NOMO-1 treated with DMSO at 0.1 percent for 48 hours (cell line): Measurements from ENCODE around the gene KRTAP3-2.

Experiments
- DNase-seq: peaks from one replicate; lab custom pipeline; 2025; ENCODE audit not compliant: unreplicated experiment; lab: John Stamatoyannopoulos, UW

KRTAP3-2 gene

DNA sequence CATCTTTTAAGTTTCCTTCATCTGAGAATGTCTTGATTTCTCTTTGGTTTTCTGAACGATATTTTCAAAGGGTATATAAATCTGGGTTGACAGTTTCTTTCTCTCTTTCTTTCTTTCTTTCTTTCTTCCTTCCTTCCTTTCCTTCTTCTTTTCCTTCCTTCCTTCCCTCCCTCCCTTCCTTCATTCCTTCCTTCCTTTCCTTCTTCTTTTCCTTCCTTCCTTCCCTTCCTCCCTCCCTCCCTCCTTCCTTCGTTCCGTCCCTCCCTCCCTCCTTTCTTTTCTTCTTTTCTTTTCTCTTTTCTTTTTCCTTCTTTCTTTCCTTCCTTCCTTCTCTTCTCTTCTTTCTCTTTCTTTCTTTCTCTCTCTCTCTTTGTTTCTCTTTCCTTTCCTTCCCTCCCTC, 25.3 kb downstream of the KRTAP3-2 start:
- no peak for DNase-seq

DNA sequence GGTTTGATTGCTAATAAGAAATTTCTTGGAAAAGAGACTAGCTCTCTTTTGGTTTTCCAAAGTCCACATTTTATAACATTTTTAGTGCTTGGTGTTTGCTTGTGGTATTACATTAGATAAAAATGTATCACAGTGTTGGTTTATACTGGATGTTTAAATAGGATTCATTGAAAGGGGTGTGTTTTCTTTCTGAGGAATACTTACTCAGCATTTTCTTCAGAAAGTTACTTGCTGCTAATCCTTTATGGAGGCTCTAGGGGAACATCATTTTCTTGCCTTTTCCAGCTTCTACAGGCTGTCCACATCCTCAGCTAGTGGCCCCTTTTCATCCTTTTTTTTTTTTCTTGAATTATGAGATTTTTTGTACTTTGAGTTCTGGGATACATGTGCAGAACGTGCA, 32.1 kb downstream of the KRTAP3-2 start:
- no peak for DNase-seq

DNA sequence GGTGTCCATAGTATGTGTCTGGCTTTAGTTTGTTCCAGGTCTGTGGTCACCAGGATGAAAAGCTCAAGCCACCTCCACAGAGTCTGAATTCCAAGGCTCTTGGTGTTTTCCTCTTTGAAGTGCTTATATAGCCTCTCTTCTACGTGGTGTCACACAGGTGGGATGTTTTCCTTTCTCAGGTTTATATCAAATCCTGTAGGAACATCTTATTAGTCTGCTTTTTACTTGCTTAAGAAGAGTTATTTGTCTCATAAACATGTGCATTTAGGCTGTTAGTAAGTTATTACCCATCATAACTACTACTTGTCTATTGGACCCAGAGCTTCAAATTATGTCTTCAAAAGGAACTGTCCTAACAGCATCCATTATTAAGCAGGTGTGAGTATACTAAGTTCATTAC, 32.9 kb downstream of the KRTAP3-2 start, which contains the start of gene KRT39:
KRT39 (minus strand) TSS at position 101 of the 400 bp plus-strand sequence; CDS start at position 9, 92 bp downstream.
- DNase-seq, result no peak

DNA sequence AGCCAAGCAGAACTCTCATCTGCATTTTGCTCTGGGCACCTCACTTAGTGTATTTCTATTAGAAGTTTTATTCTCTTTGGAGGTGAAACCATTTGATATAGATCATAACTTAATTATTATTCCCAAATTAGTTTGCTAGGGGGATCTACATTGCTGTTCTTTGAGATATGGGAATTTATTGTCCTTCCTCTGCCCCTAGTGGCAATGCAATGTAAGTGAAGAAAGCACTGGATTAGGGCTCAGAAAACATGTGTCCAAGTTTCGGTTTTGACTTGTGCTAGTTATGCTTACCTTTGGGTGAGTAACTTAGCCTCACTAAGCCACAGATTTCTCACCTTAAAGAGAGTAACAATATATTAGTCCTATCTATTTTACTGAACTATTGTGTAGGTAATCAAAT, 35.9 kb downstream of the KRTAP3-2 start:
- peak; percentile 11 for DNase-seq

DNA sequence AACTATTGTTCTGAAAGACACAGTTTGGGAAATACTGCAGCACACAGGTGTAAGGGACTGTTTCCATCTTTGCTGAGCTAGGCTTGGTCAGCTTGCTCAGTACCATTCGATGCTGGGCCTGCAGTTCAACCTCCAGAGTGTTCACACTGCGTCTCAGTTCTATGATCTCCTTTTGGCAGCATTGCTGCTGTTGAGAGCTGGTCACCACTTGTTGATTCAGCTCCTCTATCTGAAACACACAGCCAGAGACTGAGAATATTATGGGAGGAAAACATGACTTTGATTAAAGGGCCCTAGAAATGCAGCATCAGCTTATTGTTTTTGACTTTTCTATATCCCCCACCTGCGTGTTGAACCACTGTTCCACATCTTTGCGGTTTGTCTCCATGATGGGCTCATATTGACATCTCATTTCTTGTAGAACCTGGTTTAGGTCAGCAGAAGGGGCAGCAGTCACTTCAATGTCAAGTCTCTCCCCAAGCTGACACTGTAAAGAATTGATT, 37.6 kb downstream of the KRTAP3-2 start:
- DNase-seq, result peak; percentile 32

DNA sequence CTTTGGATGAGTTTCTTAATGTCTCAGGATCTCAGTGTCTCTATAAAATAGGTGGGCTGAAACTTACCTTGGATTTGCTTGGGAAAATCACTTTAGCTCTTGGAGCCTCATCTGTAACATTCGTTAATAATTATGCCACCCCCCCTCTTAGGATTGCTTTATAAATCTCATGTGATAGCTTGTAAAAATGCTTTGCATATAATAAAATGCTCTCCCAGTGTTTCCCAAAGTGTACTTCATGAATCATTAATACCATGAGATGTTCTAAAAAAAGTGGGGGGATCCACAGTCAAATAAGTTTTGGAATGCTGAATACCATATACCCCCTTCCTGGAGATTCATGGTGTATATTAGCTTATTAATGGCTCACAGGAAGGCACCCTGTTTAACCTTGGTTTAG, 38.1 kb downstream of the KRTAP3-2 start:
- DNase-seq, result no peak

DNA sequence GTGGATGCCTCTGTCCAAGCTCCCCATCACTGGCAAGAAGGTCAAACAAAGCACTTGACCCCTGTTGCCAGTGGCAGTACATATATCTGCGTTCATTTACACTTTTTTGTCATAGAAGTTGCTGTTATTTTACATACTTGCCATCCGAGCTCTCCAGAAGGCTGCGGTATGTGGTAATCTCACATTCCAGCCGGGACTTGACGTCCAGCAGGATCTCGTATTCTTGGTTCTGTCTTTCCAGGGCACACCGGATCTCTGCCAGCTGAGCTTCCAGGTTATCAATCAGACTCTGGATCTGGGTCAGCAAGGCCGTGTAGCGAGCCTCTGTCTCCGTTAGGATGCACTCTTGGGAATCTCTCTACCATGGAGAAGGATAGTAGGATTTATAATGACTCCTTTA, 39.6 kb downstream of the KRTAP3-2 start:
- no peak for DNase-seq

DNA sequence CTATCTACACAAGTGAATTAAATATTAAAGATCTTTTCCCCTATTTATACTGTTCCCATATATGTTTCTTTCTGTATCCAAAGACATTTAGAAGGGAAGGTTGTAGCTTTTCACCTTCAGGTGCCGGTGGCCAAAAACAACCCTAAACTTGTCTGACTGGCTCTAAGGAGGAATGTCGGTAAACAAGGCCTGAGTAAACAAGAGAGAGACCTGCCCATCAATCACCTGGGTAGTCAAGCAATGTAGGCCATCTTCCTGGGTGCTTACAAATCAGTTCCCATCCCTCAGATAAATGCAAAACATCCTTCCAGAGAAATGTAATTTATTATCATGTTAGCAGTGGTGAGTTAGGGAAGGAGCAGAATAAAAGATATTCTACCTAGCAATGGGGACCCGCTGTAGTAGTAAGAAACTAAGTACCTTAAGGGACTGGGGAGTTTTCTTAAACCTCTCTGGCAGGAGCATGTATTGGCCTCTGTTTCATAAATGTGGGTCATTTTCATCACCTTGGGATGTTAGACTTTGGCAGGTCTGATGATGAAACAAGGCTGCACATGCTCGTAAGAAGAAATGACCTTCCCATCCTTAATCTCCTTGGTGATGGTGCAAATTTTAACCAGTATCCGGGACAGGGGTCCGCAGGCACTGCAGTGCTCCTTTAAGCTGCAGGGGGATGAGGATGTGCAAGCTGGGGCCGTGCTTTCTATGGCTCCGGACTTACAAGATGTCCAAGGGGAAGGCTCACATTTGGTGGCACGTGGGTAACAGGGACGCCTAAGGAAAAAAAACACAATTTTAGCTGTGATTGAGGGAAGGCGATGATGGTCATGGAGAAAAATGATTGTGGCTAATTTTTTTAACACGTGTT, 41.4 kb downstream of the KRTAP3-2 start:
- no peak for DNase-seq

DNA sequence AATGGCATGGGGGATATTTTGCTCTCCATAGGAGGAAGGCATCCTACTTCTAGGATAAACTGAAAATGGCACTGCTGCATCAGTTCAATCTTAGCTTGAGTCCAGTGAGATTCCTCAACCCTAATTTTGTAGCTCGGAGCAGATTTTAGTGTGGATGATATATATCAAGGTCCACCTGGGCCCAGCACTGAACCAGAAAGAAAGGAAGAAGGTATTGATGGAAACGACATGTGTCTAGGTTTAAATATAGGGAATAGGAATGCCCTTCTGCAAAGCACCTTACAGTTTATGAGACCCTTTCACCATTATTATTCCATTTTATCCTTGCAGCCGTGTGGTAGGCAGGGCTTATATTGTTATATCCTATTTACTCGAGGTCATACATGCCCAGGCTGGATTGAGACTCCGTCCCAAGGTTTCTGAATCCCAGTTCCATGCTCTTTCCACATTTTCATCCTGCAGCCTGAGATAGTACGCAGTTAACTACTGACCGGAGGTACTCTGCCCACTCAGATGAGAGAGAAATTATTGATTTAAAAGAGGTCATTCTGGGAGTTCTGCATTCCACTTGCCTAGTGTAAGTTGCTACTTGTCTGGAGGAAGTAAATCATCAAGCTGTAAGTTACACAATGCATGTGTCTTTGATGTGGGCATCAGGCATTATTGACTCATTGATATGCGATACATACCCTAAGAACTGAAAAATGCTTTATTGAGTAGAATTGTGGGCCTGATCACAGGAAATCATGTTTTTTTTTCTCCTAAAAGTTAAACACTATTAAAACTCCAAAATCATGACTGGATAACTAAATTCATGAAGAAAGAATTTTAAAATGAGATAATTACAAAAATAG, 43.1 kb downstream of the KRTAP3-2 start:
- DNase-seq, result peak; percentile 82

DNA sequence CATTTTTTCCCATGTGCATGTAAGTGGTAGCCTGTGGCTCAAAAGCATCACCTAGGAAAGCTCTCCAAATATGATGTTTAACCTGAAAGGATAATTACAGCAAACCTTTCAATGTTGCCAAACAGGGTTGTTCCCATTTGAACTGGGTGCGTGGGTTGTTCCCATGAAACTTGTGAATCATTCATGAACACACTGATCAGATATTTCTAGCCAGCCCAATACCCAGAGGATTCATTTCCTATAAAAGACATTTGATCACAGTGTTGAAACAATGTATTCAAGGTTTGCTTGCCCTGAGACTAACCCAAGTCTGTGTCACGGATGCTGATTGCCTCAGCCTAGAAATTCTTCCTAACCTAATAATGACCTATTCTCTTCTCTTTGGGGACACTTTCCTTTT, 45.8 kb downstream of the KRTAP3-2 start:
- DNase-seq, result no peak

DNA sequence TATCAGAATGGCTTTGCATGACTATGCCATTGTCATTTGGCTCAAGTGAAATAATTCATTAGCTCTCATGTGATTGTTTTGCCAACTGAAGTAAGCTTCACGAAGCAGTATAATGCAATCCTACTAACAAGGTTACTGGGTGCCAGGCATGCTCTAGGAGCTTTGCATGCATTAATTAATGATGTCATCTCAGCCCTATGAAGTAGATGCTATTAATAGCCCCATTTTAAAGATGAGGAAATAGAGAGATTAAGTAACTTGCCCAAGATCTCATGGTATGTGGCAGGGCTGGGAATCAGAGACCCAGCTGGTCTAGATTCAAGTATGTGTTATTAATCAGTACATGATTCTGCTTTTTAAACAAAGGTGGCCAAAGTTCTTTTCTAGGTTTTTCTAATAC, 47.0 kb downstream of the KRTAP3-2 start:
- DNase-seq, result peak; percentile 49

DNA sequence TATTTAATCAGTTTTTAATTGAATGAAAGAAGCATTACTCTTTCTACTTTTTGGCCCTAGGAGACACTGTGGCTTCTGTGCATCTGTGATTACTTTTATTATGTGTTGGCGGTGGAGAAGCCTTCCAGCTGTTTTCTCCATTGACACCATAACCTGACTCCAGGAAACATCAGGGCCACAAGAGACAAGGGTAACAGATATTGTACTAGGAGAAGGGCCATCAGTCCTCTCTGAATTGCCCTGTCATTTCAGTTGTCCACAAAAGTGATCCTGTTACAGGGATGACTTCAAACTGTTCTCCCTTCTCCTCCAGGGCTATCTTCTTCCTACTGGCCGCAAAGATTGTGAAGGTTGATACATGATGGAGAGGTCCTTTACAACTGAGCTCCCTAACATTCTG, 47.6 kb downstream of the KRTAP3-2 start:
- no peak for DNase-seq

DNA sequence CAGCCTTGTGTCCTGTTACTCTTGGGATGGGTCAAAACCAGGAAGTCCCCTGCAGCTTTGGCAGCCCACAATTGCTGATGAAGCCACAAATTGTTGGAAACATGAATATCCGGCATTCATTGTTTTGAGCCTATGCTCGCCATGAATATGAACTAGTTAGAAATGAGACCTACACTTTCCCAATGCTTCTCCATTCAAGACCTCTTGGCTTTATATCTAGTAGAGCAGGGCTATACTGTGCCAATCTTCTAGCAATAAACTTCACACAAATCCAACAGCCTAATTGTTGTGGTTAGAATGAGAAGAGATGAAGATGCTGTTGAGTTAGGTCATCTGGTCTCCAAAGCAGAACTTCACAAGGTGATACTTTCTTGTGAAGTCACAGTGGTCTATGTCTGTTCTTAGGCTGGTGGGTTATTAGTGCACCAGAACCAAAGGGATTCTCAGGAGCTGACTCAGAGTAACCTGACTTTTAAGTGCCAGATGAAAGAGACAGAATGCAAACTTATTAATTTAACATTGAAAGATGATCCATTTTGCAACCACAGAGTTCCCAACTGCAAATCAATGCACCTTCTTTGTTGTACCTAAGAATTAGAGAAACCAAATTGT, 48.6 kb downstream of the KRTAP3-2 start:
- no peak for DNase-seq

DNA sequence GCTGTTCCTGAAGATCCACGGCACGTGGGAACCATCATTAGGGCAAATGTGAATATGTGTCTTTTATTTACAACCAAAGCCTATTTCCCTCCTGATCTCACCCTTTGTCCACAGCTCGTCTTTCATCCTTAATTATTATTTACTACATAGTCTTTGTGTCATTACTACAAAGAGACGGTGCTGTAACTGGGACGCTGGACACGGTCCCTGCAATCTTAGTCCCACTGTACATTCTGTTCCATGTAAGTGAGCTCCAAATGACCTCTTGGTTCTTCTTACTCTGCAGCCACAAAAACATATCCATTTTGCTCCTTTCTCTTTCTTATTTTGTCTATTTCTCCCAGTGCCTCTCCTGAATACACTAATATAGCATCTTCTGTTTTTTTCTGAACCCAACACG, 49.5 kb downstream of the KRTAP3-2 start:
- DNase-seq, result no peak

DNA sequence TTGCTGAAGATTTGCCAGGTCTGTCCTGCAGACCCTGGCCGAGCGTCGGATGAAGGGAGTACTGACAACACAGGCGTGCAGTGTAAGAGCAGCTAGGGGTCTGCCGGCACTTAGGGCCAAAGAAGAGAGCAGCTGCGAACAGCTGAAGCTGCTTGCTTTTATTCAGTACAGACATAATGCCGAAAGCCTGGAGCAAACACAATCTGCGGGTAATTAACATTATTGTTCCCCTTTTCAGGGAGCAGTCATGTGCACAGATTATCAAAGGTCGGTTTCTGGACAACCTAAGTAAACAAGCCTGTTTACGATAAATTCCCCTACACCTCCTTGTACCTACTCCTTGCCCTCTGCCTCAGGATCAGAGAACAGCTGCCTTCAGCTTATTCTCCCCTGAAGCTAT, 50.3 kb downstream of the KRTAP3-2 start:
- DNase-seq, result peak; percentile 21
